ENCODE results near the gene AOAH.

GRCh38 chr7:36515847-36516246, 208.4 kb downstream of the AOAH start:
- TF ChIP-seq KDM5A (IDR thresholded peaks at IDR 0.05; ENCODE audit: borderline replicate concordance, low read length), result no peak
- no peak for TF ChIP-seq ZNF609 (CRISPR knock-in tag; IDR thresholded peaks at IDR 0.05; ENCODE audit: borderline replicate concordance)
- TF ChIP-seq ZNF24 (IDR thresholded peaks at IDR 0.05), result no peak
- TF ChIP-seq CTCF (CRISPR knock-in tag; IDR thresholded peaks at IDR 0.05), result no peak
- no peak for TF ChIP-seq ZNF768 (CRISPR knock-in tag; IDR thresholded peaks at IDR 0.05)

All from HepG2 (cell line).